GM12878 (cell line): Measurements from ENCODE around the gene HAND2.

Experiments
- CEBPB ChIP-seq, 2 experiments: fragments of 150-350 bp in 1 of 2; IDR thresholded peaks; 2 replicates each; pipeline ENCODE4 v1.6.1; 2012 to 2014; ENCODE audit warnings: low read depth in 2 of 2, low read length in 2 of 2, borderline replicate concordance in 1 of 2, inconsistent platforms in 1 of 2
- CTCF ChIP-seq, 3 experiments: IDR thresholded peaks in 2 of 3; conservative IDR thresholded peaks in 1 of 3; 2 replicates each; pipeline ENCODE4 v1.5.1; 2011; ENCODE audit warnings: low read depth in 3 of 3, low read length in 3 of 3, mild to moderate bottlenecking in 3 of 3, control low read depth in 2 of 3, moderate library complexity in 2 of 3, inconsistent platforms in 1 of 3, mixed read lengths in 1 of 3; ENCODE audit not compliant: control insufficient read depth in 2 of 3, insufficient read depth in 1 of 3; ENCODE audit errors: extremely low read depth in 1 of 3
- IKZF1 ChIP-seq: fragments of 450-650 bp; conservative IDR thresholded peaks from 2 replicates; pipeline ENCODE4 v1.6.1; 2017; ENCODE audit warnings: antibody characterized with exemption, mild to moderate bottlenecking

DNA sequence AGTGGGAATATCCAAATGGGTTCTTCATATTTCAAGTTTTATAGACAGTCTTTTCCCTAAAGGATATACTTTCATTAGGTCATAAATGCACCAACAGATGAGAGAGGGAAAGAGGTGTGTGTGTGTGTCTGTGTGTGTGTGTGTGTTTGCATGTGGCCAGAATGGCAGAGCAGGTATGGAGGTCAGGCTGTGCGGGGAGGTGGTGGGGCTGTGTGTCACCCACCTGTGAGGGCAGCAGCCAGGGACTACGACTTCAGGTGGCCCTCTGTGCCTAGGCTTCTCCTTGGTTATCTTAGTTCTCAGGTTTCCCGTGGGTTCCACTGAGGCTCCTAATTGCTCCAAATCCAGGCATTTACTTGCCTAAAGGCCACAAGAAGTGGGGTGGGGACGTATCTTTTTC lies 14.6 kb downstream of the HAND2 start:
- TF ChIP-seq CEBPB (IDR thresholded peaks at IDR 0.05; ENCODE audit: borderline replicate concordance in 1 of 2, low read depth in 2 of 2, low read length in 2 of 2) (no peak), CTCF (IDR thresholded peaks at IDR 0.05 in 2 of 3, conservative IDR thresholded peaks at IDR 0.05 in 1 of 3; ENCODE audit: control insufficient read depth in 2 of 3, extremely low read depth in 1 of 3, insufficient read depth in 1 of 3, low read depth in 3 of 3, low read length in 3 of 3) (no peak), IKZF1 (no peak)
